Measurements from ENCODE around the gene CCL5.
A peak's percentile ranks its signal among the peaks of the same experiment; 100 is the strongest.

CCL5 gene

DNA sequence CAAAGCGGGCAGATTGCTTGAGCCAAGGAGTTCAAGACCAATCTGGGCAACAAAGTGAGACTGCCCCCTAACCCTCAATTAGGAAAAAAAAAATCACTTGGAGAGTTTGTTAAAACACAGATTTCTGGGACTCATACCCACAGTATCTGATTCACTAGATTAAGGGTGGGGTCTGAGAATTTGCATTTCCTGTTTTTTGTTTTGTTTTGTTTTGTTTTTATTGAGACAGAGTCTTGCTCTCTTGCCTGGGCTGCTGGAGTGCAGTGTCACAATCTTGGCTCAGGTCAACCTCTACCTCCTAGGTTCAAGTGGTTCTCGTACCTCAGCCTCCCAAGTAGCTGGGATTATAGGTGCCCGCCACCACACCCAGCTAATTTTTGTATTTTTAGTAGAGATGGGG, 12.6 kb downstream of the CCL5 start:
- no peak for DNase-seq

DNA sequence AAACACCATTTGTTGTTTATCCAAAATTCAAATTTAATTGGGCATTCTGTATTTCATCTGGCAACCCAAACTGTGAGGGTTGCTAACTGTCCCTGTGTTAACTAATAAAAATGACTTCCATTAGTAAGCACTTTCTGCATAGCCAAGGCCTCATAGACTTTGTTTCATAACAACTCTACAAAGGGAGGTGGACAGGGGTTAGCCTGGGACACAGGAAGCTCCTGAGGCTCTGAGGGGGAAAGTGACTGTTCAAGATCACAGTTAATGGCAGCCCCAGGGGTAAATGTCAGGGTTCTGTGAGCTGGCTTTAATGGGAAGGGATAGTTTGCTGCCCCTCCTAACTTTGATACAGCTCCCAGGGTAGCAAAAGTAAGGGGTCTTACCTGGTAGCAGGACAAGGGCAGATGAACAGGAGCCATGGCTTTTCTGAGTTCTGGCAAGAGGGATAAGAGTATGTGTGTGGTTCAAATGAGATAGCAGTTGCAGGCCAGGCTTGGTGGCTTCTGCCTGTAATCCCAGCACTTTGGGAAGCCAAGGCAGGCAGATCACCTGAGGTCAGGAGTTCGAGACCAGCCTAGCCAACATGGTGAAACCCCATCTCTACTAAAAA, 13.7 kb downstream of the CCL5 start:
- no peak for DNase-seq

- DNase-seq: no peak
Measured at GRCh38 chr17:35865412-35866340, 14.5 kb downstream of the CCL5 start.

DNA sequence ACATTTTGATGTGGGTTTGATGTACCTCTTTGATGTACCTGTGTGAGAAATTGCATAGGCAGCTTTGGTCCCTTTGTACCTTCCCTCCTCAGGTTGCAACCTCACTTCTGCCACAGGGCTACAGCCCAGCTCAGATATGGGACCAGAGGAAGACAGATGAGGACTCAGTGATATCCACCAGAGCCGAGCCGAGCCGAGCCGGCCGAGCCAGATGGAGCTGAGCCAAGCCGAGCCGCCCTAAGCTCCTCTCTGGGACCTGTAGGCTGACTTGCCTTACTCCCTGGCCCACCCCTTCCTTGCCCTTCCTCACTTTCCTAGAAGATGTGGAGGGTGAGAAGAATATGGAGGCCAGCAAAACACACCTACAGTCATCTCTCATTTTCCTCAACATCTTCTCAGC, 15.3 kb downstream of the CCL5 start:
- DNase-seq: no peak

DNA sequence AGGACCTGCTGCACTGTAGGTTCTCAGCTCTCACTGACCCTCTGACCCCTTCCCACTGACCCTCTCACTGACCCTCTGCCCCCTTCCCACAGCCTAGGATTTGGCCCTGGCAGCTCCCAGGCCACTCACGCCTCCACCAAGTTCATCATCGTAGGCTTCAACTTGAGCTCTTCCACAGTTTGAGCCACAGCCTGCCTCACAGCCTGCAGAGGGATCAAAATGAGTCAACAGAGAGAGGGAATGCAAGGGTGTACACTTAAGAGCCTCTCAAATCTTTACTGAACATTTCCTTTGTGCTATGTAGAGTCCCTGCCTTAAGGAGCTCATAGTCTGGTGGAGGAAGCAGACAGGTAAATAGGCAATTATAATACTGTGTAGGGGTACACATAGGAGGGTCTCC, 23.6 kb downstream of the CCL5 start:
- peak in 1 of 5 donors; percentile 48 for DNase-seq

DNA sequence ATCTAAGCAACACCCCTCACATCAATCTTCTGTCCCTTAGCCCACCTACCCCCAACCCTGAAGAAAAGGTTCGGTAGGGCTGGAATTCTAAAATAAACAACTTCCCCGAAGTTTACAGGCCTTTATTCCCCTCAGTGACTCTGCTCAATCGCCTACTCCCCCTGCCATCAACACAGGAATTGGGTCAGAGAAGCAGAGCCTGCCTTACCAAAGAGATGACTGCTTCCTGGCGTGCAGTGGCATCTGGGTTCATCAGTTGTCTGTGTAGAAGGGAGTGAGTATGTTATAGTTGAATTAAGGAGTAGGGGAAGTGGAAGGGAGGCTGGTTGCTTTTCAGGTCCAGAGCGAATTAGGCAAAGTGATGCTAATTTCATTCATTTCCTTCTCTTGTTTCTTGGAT, 24.2 kb downstream of the CCL5 start:
- no peak for DNase-seq

DNA sequence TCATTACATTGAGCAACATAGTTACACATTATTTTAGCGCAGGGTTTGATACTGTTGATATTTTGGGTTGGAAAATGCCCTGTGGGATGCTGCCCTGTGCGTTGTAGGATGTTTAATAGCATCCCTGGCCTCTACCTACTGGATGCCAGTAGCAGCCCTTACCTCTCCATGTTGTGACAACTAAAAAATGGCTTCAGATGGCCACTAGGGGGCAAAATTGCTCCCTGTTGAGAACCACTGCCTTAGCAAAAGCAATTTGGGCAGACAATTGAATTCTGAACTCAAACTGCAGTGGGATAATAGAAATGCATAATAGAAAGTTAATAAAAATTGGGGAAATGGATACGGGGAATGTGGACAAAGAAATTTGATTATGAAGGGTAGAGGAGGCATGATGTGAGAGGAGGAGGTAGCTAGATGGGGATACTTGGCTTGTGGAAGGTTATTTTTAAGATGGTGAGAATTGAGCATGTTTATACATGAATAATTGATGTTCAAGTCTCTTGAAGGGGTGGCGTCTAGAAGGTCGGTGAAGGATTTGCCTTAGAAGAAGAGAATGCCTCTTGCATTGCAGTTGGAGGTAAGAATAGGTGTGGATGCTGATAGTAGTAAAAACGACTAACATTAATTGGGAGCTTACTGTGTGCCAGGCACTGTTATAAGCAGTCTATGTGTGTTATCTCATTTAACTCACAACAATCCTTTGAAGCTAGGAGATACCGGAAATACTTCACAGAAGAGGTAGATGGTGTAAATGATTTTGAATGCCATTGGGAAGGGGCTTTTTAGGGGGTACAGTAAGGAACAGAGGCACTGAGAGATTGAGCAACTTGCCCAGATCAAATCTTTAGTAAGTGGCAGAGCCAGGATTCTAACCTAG, 30.5 kb downstream of the CCL5 start:
- DNase-seq: peak in 4 of 5 donors; percentile 28 to 71 (median 44)

GRCh38 chr17:35847633-35848373, 32.4 kb downstream of the CCL5 start:
- no peak for DNase-seq

DNA sequence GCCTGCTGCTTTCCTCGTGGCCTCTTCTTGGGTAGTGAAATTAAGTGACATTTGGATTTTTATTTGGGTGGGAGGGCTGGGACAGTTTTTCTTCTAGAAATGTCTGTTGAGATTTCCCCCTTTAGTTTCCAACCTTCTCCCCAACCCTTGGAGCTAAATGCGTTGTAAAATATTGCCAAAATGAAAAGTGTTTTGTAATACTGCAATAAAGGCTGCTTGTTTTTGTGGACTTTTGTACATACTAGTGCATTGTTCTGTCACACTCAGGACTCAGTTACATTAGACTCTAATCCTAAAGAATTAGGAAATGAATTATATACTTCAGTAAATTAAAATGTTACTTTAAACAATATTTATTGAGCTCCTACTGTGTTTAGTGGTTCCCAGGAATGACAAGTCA, 33.2 kb downstream of the CCL5 start:
- no peak for DNase-seq

DNA sequence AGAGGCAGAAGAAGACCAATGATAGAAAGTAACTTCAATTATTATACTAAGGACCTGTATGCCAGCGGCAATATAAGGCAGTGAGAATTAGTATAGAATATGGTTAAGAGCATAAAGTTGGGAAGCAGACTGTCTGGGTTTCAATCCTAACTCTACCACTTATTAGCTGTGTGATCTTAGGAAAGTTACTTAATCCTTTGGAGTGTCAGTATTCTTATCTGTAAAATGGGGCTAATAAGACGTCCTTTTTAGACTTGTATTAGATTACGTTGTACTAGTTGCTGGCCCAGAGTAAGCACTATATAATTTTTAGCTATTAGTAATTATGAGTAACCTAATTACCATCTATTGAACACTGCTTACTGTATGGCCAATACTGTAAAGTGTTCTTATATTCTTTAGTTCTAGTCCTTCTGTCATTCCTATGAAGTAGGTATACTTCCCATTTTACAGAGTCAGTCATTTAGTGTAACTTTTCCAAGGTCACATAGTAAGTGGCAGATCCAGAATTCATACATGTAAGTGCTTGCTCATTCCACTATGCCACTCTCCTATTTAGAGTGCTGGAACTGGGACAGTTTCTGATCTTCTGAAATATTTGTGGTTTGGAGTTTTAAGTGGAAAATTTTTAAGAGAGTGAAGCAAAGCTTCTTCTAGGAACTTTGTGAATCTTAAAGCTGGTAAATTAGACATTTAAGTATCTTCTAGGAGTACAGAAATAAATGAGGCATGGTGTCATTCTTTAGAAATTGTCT, 33.9 kb downstream of the CCL5 start:
- DNase-seq: no peak

DNA sequence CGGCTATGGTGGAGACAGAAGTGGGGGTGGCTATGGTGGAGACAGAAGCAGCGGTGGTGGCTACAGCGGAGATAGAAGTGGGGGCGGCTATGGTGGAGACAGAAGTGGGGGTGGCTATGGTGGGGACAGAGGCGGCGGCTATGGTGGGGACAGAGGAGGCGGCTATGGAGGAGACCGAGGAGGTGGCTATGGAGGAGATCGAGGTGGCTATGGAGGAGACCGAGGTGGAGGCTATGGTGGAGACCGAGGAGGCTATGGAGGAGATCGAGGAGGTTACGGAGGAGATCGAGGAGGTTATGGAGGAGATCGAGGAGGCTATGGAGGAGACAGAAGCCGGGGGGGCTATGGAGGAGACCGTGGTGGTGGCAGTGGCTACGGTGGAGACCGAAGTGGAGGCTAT, 35.6 kb downstream of the CCL5 start:
- no peak for DNase-seq

DNA sequence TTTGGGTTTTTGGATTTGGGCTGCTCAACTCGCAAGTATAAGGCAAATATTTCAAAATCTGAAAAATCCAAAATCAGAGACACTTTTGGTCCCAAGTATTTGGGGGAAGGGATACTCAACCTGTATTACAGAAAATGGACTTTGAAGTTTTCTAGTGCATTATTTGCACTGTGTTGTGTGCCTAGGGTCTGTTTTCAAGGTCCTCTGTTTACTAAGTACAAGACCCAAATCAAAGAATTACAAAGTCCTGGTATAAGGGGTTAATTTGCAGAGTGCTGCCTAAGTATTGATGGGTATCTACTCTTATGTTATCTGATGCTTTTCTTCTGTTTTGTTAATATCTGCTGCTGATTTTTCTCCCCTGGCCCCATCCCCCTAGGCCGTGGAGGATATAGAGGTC, 36.5 kb downstream of the CCL5 start:
- no peak for DNase-seq

- DNase-seq: no peak
Measured at GRCh38 chr17:35842239-35842638, 37.9 kb downstream of the CCL5 start.

DNA sequence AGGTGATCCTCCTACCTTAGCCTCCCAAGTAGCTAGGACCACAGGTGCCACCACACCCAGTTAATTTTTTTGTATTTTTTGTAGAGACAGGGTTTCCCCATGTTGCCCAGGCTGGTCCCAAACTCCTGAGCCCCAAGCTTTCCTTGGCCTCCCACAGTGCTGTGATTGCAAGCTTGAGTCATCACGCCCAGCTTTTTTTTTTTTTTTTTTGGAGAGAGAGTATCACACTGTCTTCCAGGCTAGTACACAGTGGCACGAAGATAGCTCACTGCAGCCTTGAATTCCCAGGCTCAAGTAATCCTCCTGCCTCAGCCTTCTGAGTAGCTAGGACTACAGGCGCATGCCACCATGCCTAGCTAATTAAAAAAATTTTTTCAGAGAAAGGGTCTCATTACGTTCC, 38.7 kb downstream of the CCL5 start:
- DNase-seq: no peak

GRCh38 chr17:35841101-35841500, 39.1 kb downstream of the CCL5 start:
- no peak for DNase-seq

DNA sequence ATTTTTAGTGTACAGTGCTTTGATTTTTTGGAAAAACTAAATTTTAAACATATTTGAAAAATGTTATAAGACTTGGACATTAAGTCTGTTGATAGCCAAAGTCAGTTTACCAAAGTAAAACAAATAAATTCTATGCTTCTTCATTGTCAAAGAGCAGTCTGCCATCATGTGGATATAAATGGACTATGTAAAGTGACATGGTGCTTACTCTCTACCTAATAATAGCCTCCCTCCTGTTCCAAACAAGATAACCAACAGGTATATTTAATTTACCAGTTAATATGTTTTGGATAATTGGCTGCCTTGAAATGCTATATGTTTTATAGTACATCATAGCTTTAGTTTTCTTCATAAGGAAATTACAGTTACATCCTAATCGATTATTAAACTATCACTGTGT, 55.0 kb downstream of the CCL5 start:
- no peak for DNase-seq

Measured in T-helper 1 cell (primary cell).